ENCODE measurements around the gene WNT7B.

GRCh38 chr22:45962756-45963324 is 14.1 kb downstream of the WNT7B start:
- TF ChIP-seq CTCF (IDR thresholded peaks at IDR 0.05) (no peak), EP300 (IDR thresholded peaks at IDR 0.05; ENCODE audit: low read depth) (no peak), POLR2A (IDR thresholded peaks at IDR 0.05) (no peak)

All from transverse colon (tissue), 3 donors.